HG03571 (cell line): ENCODE results near the gene DECR2.
A peak's percentile ranks its signal among the peaks of the same experiment; 100 is the strongest.
"Not testable (repeated sequence)": the region's sequence is repeated elsewhere in the genome, so short reads cannot be mapped to it uniquely, and the experiment has no call there.

ENCODE experiments used
- ATAC-seq: cut with Tn5 transposase; IDR thresholded peaks from one replicate; pipeline ENCODE4 v1.9.1; 2021; ENCODE audit not compliant: unreplicated experiment

Gene DECR2

DNA sequence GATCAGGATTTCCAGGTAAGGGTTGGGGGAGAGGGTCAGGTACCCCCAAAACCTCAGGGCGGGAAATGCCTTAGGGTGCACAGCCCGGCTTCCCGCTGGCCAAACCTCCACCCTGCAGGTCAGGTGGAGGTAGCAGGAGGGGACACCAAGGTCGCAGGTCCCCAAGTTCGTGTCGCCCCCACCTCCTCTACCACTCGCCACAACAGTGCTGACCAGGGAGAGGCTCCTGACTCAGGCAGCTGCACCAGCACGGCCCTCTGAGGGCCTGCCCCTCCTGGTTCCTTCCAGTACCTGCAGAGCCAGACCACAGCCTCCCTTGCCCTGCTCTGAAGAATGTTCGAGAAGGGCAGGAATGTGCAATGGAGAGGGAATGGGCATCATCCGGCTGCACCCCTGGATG is 35.2 kb upstream of the DECR2 start:
- no peak for ATAC-seq

- no peak for ATAC-seq
These were observed 34.3 kb upstream of the DECR2 start for GRCh38 chr16:367333-367903.

DNA sequence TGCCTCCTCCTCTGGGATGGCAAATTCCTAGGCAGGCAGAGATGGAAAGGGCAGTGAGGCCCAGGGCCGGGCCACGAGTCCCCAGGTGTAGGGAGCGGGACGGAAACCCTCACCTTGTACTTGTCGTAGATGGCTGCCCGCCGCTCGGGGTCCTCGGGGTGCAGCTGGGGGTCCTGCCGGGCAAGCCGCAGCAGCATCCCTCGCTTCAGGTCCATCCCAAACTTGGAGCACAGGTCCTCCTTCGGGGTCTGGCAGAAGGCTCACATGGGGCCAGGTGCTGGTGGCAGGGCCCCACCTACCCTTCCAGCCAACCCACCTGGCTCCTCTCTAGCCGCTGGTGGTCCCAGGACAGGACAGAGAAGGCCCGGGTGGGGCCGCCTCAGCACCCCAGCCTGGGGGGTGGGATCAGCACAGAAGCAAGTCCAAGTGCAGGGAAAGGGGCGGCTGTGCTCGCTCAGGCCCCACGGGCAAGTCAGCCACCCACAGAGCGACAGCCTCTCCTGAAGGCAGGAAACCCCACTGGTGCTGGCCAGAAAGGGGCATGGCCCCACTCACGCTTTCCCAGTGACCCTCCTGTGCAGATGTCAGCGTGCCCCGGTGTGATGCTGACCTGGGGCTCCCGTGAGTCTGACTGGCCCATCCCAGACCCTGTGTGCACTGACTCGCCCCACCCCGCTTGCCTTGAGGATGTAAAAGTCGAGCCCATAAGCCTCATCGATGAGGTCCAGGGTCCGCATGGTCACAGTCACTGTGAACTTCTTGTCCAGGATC is 33.1 kb upstream of the DECR2 start:
- ATAC-seq, result no peak

- ATAC-seq, result no peak
These were observed 32.3 kb upstream of the DECR2 start for GRCh38 chr16:369275-369865.

DNA sequence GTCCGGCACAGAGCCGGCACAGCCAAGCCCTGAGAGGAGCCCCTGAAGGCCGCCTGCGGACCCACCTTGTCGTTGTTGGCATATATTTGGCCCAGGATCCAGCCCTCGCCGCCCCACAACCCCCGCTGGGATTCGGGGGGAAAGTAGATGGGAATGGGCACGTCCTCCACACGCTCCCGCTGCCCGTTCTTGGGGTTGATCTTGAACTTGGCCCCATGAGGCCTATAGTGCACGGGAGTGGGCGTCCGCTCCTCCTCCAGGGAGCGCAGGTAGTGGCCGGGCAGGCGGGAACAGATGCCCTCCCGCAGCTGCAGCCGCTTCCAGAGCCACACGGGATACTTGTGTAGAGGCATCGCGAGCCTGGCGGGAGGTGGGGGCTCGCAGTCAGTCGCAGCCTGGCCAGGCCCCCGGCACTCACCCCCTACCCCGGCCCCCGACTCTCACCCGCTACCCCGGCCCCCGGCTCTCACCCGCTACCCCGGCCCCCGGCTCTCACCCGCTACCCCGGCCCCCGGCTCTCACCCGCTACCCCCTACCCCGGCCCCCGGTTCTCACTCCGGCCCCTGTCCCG is 31.7 kb upstream of the DECR2 start:
- no peak for ATAC-seq

DNA sequence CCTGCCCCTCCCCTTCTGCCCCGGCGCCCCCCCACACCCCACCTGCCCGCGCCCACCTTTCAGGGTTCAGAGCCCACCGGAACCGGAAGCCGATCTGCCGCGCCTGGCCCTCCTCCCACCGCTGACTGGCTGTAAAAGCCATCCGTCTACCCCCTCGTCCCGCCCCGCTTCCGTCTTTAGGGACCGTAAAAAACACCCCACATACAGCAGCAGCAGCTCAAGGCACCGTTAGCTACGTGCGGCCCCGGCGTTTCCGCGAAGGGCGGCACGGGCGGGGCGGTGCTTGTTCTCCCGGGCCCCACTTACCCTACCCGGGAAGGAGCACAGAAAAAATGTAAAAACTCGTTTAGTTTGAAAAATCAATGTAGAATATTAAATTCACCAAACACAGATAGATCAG is 31.2 kb upstream of the DECR2 start, which contains the start of gene MRPL28:
TSS of gene MRPL28 (minus strand) at position 96 of the 400 bp plus-strand sequence. CDS start 320 bp downstream, outside the sequence.
- peak; percentile 65 for ATAC-seq

- ATAC-seq, result no peak
These were observed 30.6 kb upstream of the DECR2 start for GRCh38 chr16:370979-371514.

DNA sequence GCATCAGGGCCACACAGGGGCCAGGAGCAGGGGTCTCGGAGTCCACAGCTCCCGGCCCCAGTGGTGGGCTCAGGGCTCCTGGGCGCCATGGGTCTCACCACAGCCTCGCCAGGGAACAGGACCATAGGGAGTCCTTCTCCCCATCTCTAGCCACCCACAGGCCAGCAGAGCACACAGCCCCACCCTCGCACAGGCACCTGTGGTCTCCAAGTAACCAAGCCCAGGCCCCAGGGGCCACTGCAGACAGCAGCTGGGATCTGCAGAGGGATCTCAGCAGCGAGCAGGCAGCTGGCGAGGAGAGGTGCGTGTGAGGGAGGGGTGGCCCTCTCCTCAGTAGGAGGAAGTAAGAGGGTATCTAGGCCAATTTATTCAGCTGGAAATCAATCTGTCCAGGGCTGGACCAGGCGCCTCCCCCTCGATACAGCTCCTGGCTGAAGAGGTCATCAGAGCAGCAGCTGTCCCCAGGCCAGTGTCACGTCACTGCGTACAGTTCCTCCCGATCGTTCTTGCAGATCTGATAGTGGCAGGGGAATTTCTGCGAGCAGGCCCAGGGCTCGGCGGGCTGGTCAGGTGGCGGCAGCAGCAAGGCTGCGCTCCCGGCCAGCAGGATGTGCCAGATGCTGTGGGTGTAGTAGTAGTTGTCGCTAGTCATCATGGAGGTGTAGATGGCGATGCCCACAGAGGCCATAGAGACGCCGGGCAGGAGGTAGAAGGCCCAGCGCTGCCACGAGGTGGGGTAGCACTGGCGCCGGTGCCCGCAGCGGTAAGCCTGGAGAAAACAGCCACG is 30.0 kb upstream of the DECR2 start:
- ATAC-seq, result no peak

- ATAC-seq, result no peak
These were observed 29.2 kb upstream of the DECR2 start for GRCh38 chr16:372302-372983.

DNA sequence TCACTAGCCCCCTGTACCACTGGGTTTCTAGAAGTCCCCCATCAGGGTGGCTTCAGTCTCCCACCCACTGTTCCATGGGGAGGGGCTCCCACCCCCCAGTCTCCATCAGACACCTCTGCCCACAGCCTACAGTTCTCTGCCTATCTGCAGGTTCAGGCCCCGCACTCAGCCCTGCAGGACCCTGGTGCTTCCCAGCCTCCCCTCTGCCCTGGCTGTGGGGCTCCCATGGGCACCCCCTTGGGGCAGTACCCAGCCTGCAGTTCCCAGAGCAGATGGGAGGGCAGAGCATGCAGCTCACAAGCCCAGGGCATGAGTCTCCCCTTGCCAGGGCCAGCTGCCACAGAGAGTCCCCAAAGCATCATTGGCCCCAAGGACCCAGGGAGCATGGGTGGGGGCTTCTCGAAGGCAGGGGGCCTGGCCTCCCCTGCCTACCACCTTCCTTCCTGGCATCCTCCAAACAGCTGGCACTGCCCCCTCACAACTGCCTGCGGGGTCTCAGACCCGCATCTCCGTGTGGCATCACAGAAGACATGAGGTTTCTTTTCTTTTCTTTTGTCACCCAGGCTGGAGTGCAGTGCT is 28.6 kb upstream of the DECR2 start:
- no peak for ATAC-seq

GRCh38 chr16:373848-374615 is 27.7 kb upstream of the DECR2 start:
- ATAC-seq, result no peak

GRCh38 chr16:374616-374926 is 27.1 kb upstream of the DECR2 start:
- no peak for ATAC-seq

DNA sequence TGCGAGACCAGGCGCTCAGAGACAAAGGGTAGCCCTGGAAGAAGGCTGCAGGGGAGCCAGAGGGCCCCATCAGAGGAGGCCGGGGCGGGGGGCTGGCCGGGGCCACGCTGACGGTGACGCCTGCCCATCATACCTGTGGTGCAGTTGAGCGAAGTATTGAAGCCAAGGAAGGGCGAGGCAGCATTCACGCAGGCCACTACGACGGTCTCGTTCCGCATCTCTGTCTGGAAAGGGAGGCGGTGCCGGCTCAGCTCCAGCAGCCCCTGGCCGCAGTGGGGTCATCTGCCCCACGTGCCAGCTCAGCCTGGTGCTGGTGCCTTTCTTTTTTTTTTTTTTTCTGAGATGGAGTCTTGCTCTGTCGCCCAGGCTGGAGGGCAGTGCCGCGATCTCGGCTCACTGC is 26.5 kb upstream of the DECR2 start:
- no peak for ATAC-seq

GRCh38 chr16:375927-376816 is 25.5 kb upstream of the DECR2 start:
- ATAC-seq, result no peak

DNA sequence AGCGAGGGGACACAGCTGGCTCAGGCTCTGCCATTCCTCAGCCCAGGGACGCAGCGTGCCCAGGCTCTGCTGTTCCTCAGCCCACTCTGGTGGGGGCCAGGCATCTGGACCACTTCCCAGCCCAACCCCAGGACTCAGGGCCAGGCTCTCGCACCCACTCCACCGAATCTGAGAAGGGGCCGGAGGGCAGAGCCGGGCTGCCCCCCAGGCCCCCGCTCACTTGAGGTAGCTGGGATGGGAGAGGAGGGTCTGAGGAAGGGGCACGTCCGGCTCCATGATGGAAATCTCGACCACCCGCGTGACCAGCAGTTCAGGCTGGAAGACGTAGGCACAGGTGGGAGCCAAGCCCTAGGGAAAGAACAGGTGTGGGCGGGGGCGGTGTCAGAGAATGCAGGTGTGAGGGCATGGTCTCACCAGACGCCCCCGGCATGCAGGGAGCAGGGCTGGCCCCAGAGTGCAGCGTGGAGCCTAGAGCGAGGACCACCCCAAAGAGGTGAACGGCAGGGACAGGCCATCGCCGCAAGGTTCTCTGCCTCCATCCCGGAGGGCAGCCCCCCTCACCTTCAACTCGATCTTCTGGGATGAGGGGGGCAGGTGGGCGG is 24.8 kb upstream of the DECR2 start:
- no peak for ATAC-seq

DNA sequence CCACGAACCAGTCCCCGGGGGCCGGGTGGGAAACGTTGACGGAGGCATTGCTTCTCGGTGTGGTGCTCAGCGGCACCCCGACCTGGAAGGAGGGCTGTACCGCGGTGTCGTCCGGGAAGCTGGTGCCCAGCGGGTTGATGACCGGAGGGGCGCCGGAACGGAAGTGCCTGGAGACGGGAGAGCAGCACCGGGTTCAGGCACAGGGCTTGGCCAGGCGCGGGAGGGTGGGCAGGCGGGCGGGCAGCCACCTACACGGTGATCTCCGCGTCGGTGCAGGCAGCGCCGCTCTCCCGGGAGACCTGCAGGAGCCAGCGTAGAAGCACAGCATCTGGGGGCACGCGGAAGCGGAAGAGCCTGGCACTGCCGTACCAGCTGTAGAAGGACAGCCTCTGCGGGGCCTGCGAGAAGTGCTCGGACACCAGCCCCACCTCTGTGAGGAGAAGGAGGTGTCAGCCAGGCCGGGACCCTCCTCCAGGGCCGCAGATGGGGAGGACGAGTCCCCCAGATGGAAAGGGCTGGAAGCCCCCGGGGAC is 24.2 kb upstream of the DECR2 start:
- no peak for ATAC-seq

GRCh38 chr16:378113-378820 is 23.4 kb upstream of the DECR2 start:
- not testable (repeated sequence) for ATAC-seq
